ENCODE data around the gene SVOPL. TPM values are rescaled to one million over a fixed set of nuclear protein-coding genes. Genes with fewer than 3 reads are reported as not detected.
"Not testable (repeated sequence)": the region's sequence is repeated elsewhere in the genome, so short reads cannot be mapped to it uniquely, and the experiment has no call there.

SVOPL gene
- total RNA-seq, 1 experiment from 2014 or later: 2.3 TPM

GRCh38 chr7:138720286-138720685, 19.1 kb upstream of the SVOPL start:
- DNase-seq: no peak
- H3K27me3 ChIP-seq (ENCODE audit: control insufficient read depth, insufficient read depth, low read length): no peaks in the 10 kb centered on the region
- no peaks in the 10 kb centered on the region for H3K36me3 ChIP-seq (replicated peaks; ENCODE audit: control insufficient read depth, insufficient read depth, low read length)
- no peak overlapping the region for H3K4me3 ChIP-seq (ENCODE audit: insufficient read depth, low read depth, low read length)

- Histone ChIP-seq H3K4me3 (ENCODE audit: insufficient read depth, low read depth, low read length) (no peak overlapping the region), H3K36me3 (replicated peaks; ENCODE audit: control insufficient read depth, insufficient read depth, low read length) (no peaks in the 10 kb centered on the region), H3K27me3 (ENCODE audit: control insufficient read depth, insufficient read depth, low read length) (no peaks in the 10 kb centered on the region)
- DNase-seq: no peak
Observed at GRCh38 chr7:138716889-138717288, 15.7 kb upstream of the SVOPL start.

- no peaks in the 10 kb centered on the region for H3K36me3 ChIP-seq (replicated peaks; ENCODE audit: control insufficient read depth, insufficient read depth, low read length)
- DNase-seq: no peak
- no peak overlapping the region for H3K4me3 ChIP-seq (ENCODE audit: insufficient read depth, low read depth, low read length)
- no peaks in the 10 kb centered on the region for H3K27me3 ChIP-seq (ENCODE audit: control insufficient read depth, insufficient read depth, low read length)
Observed at GRCh38 chr7:138713191-138713590, 12.0 kb upstream of the SVOPL start.

- H3K36me3 ChIP-seq (replicated peaks; ENCODE audit: control insufficient read depth, insufficient read depth, low read length): no peaks in the 10 kb centered on the region
- DNase-seq: no peak
- no peaks in the 10 kb centered on the region for H3K27me3 ChIP-seq (ENCODE audit: control insufficient read depth, insufficient read depth, low read length)
- H3K4me3 ChIP-seq (ENCODE audit: insufficient read depth, low read depth, low read length): no peak overlapping the region
Observed at GRCh38 chr7:138712652-138713051, 11.5 kb upstream of the SVOPL start.

DNA sequence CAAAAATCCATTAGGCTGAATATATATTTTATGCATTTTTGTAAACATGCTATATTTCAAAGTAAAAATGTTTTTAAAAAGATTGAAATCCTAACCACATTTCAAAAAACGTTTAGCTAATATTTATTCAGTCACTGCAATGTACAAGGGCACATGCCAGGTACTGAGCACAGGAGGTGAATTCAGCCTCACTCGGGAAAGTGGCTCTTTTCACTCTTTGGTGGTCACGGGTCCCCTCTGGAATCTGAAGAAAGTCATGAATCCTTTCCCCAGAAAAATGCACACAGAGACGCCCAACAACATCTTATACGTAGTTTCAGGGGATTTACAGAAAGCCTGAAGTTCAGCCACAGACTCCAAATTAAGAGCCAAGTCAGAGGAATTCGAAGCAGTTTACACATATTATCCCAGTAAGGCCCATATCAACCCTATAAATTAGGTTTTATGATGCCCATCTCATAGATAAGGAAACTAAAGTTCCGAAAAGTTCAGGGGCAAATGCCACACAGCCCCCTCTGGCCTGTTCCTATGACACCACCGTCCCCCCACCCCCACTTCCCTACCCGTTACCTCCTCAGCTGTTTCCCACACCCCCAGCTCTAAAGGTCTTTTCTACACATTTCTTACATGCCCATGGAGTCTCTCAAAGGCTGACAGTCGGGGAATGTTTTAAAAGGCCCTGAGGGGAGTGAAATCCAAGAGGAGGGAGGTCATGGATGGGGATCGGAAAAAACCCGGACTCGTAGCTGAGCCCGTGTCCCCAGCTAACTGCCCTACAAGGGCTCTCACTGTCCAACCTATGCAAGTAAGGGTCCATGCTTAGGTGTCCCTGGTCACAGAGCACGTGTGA, 9.6 kb upstream of the SVOPL start:
- Histone ChIP-seq H3K36me3 (replicated peaks; ENCODE audit: control insufficient read depth, insufficient read depth, low read length) (no peaks in the 10 kb centered on the region), H3K27me3 (ENCODE audit: control insufficient read depth, insufficient read depth, low read length) (no peaks in the 10 kb centered on the region), H3K4me3 (ENCODE audit: insufficient read depth, low read depth, low read length) (no peak overlapping the region)
- DNase-seq: no peak

- DNase-seq: no peak
- Histone ChIP-seq H3K36me3 (replicated peaks; ENCODE audit: control insufficient read depth, insufficient read depth, low read length) (no peaks in the 10 kb centered on the region), H3K27me3 (ENCODE audit: control insufficient read depth, insufficient read depth, low read length) (no peaks in the 10 kb centered on the region), H3K4me3 (ENCODE audit: insufficient read depth, low read depth, low read length) (no peak overlapping the region)
Observed at GRCh38 chr7:138705167-138705566, 4.0 kb upstream of the SVOPL start.

GRCh38 chr7:138701537-138701923, 368 bp upstream of the SVOPL start:
- Histone ChIP-seq H3K27me3 (ENCODE audit: control insufficient read depth, insufficient read depth, low read length) (no peaks in the 10 kb centered on the region), H3K36me3 (replicated peaks; ENCODE audit: control insufficient read depth, insufficient read depth, low read length) (no peaks in the 10 kb centered on the region), H3K4me3 (ENCODE audit: insufficient read depth, low read depth, low read length) (no peak overlapping the region)
- no peak for DNase-seq

GRCh38 chr7:138699661-138700060, 1.5 kb downstream of the SVOPL start:
- no peaks in the 10 kb centered on the region for H3K27me3 ChIP-seq (ENCODE audit: control insufficient read depth, insufficient read depth, low read length)
- no peak overlapping the region for H3K4me3 ChIP-seq (ENCODE audit: insufficient read depth, low read depth, low read length)
- H3K36me3 ChIP-seq (replicated peaks; ENCODE audit: control insufficient read depth, insufficient read depth, low read length): no peaks in the 10 kb centered on the region
- DNase-seq: no peak

GRCh38 chr7:138698281-138698680, 2.9 kb downstream of the SVOPL start:
- Histone ChIP-seq H3K4me3 (ENCODE audit: insufficient read depth, low read depth, low read length) (no peak overlapping the region), H3K27me3 (ENCODE audit: control insufficient read depth, insufficient read depth, low read length) (no peaks in the 10 kb centered on the region), H3K36me3 (replicated peaks; ENCODE audit: control insufficient read depth, insufficient read depth, low read length) (no peaks in the 10 kb centered on the region)
- no peak for DNase-seq

- no peaks in the 10 kb centered on the region for H3K36me3 ChIP-seq (replicated peaks; ENCODE audit: control insufficient read depth, insufficient read depth, low read length)
- no peaks in the 10 kb centered on the region for H3K27me3 ChIP-seq (ENCODE audit: control insufficient read depth, insufficient read depth, low read length)
- DNase-seq: no peak
- no peak overlapping the region for H3K4me3 ChIP-seq (ENCODE audit: insufficient read depth, low read depth, low read length)
Observed at GRCh38 chr7:138697535-138698182, 3.5 kb downstream of the SVOPL start.

DNA sequence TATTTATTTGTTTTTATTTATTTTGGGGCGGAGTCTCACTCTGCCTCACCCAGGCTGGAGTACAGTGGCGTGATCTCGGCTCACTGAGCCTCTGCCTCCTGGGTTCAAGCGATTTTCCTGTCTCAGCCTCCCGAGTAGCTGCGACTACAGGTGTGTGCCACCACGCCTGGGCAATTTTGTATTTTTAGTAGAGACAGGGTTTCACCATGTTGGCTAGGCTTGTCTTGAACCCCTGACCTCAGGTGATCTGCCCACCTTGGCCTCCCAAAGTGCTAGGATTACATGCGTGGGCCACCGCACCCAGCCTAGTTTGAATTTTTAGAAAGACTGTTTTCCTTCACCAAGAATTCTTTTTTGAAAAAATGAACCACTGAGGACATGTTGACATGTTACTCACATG, 5.4 kb downstream of the SVOPL start:
- H3K4me3 ChIP-seq (ENCODE audit: insufficient read depth, low read depth, low read length); H3K27me3 ChIP-seq (ENCODE audit: control insufficient read depth, insufficient read depth, low read length); H3K36me3 ChIP-seq (replicated peaks; ENCODE audit: control insufficient read depth, insufficient read depth, low read length); DNase-seq: not testable (repeated sequence)

DNA sequence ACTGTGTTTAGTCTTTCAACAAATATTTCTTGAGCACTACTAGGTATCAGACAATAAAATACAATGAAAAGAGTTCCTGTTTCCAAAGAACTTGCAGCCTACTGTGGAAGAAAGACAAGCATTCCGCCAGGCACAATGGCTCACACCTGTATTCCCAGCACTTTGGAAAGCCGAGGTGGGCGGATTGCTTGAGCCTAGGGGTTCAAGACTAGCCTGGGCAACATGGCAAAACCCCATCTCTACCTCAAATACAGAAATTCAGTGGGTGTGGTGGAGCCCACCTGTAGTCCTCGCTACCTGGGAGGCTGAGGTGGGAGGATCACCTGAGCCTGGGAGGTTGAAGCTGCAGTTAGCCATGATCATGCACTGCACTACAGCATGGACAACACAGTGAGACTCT, 6.1 kb downstream of the SVOPL start:
- no peak for DNase-seq
- Histone ChIP-seq H3K36me3 (replicated peaks; ENCODE audit: control insufficient read depth, insufficient read depth, low read length) (no peaks in the 10 kb centered on the region), H3K4me3 (ENCODE audit: insufficient read depth, low read depth, low read length) (no peak overlapping the region), H3K27me3 (ENCODE audit: control insufficient read depth, insufficient read depth, low read length) (no peaks in the 10 kb centered on the region)

GRCh38 chr7:138691178-138691577, 10.0 kb downstream of the SVOPL start:
- no peak for DNase-seq
- H3K4me3 ChIP-seq (ENCODE audit: insufficient read depth, low read depth, low read length): no peak overlapping the region
- no peaks in the 10 kb centered on the region for H3K27me3 ChIP-seq (ENCODE audit: control insufficient read depth, insufficient read depth, low read length)
- H3K36me3 ChIP-seq (replicated peaks; ENCODE audit: control insufficient read depth, insufficient read depth, low read length): no peaks in the 10 kb centered on the region

- no peaks in the 10 kb centered on the region for H3K36me3 ChIP-seq (replicated peaks; ENCODE audit: control insufficient read depth, insufficient read depth, low read length)
Observed at GRCh38 chr7:138690495-138690894, 10.7 kb downstream of the SVOPL start.

DNA sequence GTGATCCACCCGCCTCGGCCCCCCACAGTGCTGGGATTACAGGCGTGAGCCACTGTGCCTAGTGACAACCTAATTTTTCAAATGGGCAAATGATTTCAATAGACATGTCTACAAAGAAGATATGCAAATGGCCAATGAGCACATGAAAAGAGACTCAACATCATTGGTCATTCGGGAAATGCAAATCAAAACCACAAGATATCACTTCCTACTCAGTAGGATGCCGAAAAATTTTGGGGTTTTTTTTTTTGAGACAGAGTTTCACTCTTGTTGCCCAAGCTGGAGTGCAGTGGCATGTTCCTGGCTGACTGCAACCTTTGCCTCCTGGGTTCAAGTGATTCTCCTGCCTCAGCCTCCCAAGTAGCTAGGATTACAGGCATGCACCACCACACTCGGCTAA, 13.1 kb downstream of the SVOPL start:
- not testable (repeated sequence) for H3K36me3 ChIP-seq (replicated peaks; ENCODE audit: control insufficient read depth, insufficient read depth, low read length); DNase-seq

More at GRCh38 chr7:138690495-138690894, 10.7 kb downstream of the SVOPL start:
- no peak for DNase-seq
- no peak overlapping the region for H3K4me3 ChIP-seq (ENCODE audit: insufficient read depth, low read depth, low read length)
- H3K27me3 ChIP-seq (ENCODE audit: control insufficient read depth, insufficient read depth, low read length): no peaks in the 10 kb centered on the region

More for the DNA sequence above, 13.1 kb downstream of the SVOPL start:
- H3K27me3 ChIP-seq (ENCODE audit: control insufficient read depth, insufficient read depth, low read length); H3K4me3 ChIP-seq (ENCODE audit: insufficient read depth, low read depth, low read length): not testable (repeated sequence)

Data from H7 (cell line).